Uterus (tissue), 2 donors: ENCODE results near the gene DST.

Source experiments
- CTCF ChIP-seq, 4 experiments: fragments of 200-600 bp in 2 of 4; fragments of 450-650 bp in 2 of 4; sonication (generic) in 2 of 4; IDR thresholded peaks; one replicate each; pipeline ENCODE4 v1.5.1; 2016 to 2019; ENCODE audit warnings: antibody characterized with exemption in 4 of 4, mild to moderate bottlenecking in 2 of 4, moderate library complexity in 1 of 4
- POLR2A ChIP-seq, 2 donors: fragments of 450-650 bp; IDR thresholded peaks; one replicate each; pipeline ENCODE4 v1.6.1; 2016; ENCODE audit warnings: antibody characterized with exemption in 2 of 2, mild to moderate bottlenecking in 1 of 2, moderate library complexity in 1 of 2

- TF ChIP-seq CTCF (IDR thresholded peaks at IDR 0.05) (no peak), POLR2A (IDR thresholded peaks at IDR 0.05) (no peak)
Measured at GRCh38 chr6:56613247-56613851, 29.3 kb downstream of the DST start.
